OCI-LY7 (cell line): ENCODE measurements around the gene TAPBP. TPM values are rescaled to one million over a fixed set of nuclear protein-coding genes. Genes with fewer than 3 reads are reported as not detected.

ENCODE experiments used
- BruUV-seq: library from RNA; stranded (reverse); fragments of 400-500 nt; replicated peaks from 2 replicates; lab custom pipeline; 2021; lab: Mats Ljungman, UMichigan
- CTCF ChIA-PET: fragments of 300-600 bp; sonication (Branson Sonifier 250); formaldehyde crosslinking; loops from one replicate; lab custom pipeline; 2022; ENCODE audit warnings: antibody characterized with exemption; ENCODE audit not compliant: unreplicated experiment; lab: Charles Lee
- POLR2A ChIA-PET: fragments of 300-600 bp; sonication (Branson Sonifier 250); formaldehyde crosslinking; loops from one replicate; lab custom pipeline; 2022; ENCODE audit warnings: antibody characterized with exemption; lab: Charles Lee
- DNase-seq: peaks from one replicate; pipeline ENCODE4 v3.0.0-alpha.2; 2015; ENCODE audit warnings: low spot score
- H2AFZ ChIP-seq: fragments of 200-600 bp; sonication (generic), shearing (Covaris generic); 2 replicates; pipeline ENCODE4 v1.6.1; 2014; ENCODE audit warnings: mild to moderate bottlenecking, antibody characterized with exemption, low read length, moderate library complexity
- H3K27ac ChIP-seq: fragments of 200-600 bp; sonication (generic); 2 replicates; pipeline ENCODE4 v1.5.1; 2014; ENCODE audit warnings: mixed run types, low read depth, mild to moderate bottlenecking, moderate library complexity, low read length, inconsistent platforms; ENCODE audit not compliant: poor library complexity, severe bottlenecking
- H3K36me3 ChIP-seq: fragments of 200-600 bp; sonication (generic); 2 replicates; pipeline ENCODE4 v1.6.1; 2014; ENCODE audit warnings: mild to moderate bottlenecking, antibody characterized with exemption, low read length, moderate library complexity, mixed read lengths; ENCODE audit not compliant: insufficient read depth
- H3K4me1 ChIP-seq: fragments of 200-600 bp; sonication (generic); 2 replicates; pipeline ENCODE4 v1.5.1; 2014; ENCODE audit warnings: mild to moderate bottlenecking, low read length; ENCODE audit not compliant: insufficient read depth, poor library complexity, severe bottlenecking
- H3K4me2 ChIP-seq: fragments of 200-600 bp; sonication (generic); 2 replicates; pipeline ENCODE4 v1.6.1; 2014; ENCODE audit warnings: mild to moderate bottlenecking, low read length
- H3K4me3 ChIP-seq: fragments of 200-600 bp; sonication (generic); 2 replicates; pipeline ENCODE4 v1.5.1; 2014; ENCODE audit warnings: mild to moderate bottlenecking, low read depth, low read length; ENCODE audit not compliant: poor library complexity, severe bottlenecking
- H3K79me2 ChIP-seq: fragments of 200-600 bp; sonication (generic); 2 replicates; pipeline ENCODE4 v1.6.1; 2016; ENCODE audit warnings: low read depth, mild to moderate bottlenecking, low read length, moderate library complexity, mixed read lengths; ENCODE audit not compliant: insufficient read depth
- H3K9me2 ChIP-seq: fragments of 200-600 bp; sonication (generic); 2 replicates; pipeline ENCODE4 v1.6.1; 2016; ENCODE audit warnings: mild to moderate bottlenecking, low read length, mixed read lengths; ENCODE audit not compliant: insufficient read depth
- H3K9me3 ChIP-seq: fragments of 200-600 bp; sonication (generic); 2 replicates; pipeline ENCODE4 v1.6.1; 2014; ENCODE audit warnings: mild to moderate bottlenecking, mixed run types, low read length, mixed read lengths
- H4K20me1 ChIP-seq: fragments of 200-600 bp; sonication (generic); 2 replicates; pipeline ENCODE4 v1.6.1; 2014; ENCODE audit warnings: mild to moderate bottlenecking, antibody characterized with exemption, low read length, moderate library complexity, mixed read lengths; ENCODE audit not compliant: insufficient read depth
- EZH2phosphoT487 ChIP-seq: fragments of 200-600 bp; sonication (generic); IDR thresholded peaks from 2 replicates; pipeline ENCODE4 v1.6.1; 2018; ENCODE audit warnings: low read depth, borderline replicate concordance, mild to moderate bottlenecking, mixed run types, antibody characterized with exemption, low read length, moderate library complexity, mixed read lengths
- intact Hi-C: fragments of 100-400 bp; cut with micrococcal nuclease; formaldehyde crosslinking; loops from one replicate; pipeline ENCODE4 v1.10.0; 2022; ENCODE audit not compliant: unreplicated experiment
- total RNA-seq, 2 experiments: library from RNA; depleted of rRNA in 1 of 2; stranded (reverse); fragments of >200 nt in 1 of 2; shearing (Covaris generic) in 1 of 2; gene quantifications; 2 replicates each; pipeline ENCODE4 v1.2.3, GENCODE V29; 2014 to 2022
- TF ChIP-seq, protein P1 (sequence below): fragments of 200-600 bp; sonication (generic); conservative IDR thresholded peaks from 2 replicates; pipeline ENCODE4 v1.5.1; 2014; ENCODE audit warnings: mild to moderate bottlenecking, antibody characterized with exemption, low read length, moderate library complexity, mixed read lengths

Gene TAPBP
- total RNA-seq, 2 experiments from 2014 or later: 106 to 148 TPM

GRCh38 chr6:33277663-33278391, 36.1 kb downstream of the TAPBP start:
- no peaks in the 10 kb centered on the region for H3K9me3 ChIP-seq
- H2AFZ ChIP-seq: peak overlapping the region; percentile 9; the same call in 1 of the 2 replicates
- H3K9me2 ChIP-seq: no peaks in the 10 kb centered on the region
- peak overlapping the region; percentile 97 for H3K4me3 ChIP-seq
- DNase-seq: peak; percentile 75
- TF ChIP-seq, protein P1, sequence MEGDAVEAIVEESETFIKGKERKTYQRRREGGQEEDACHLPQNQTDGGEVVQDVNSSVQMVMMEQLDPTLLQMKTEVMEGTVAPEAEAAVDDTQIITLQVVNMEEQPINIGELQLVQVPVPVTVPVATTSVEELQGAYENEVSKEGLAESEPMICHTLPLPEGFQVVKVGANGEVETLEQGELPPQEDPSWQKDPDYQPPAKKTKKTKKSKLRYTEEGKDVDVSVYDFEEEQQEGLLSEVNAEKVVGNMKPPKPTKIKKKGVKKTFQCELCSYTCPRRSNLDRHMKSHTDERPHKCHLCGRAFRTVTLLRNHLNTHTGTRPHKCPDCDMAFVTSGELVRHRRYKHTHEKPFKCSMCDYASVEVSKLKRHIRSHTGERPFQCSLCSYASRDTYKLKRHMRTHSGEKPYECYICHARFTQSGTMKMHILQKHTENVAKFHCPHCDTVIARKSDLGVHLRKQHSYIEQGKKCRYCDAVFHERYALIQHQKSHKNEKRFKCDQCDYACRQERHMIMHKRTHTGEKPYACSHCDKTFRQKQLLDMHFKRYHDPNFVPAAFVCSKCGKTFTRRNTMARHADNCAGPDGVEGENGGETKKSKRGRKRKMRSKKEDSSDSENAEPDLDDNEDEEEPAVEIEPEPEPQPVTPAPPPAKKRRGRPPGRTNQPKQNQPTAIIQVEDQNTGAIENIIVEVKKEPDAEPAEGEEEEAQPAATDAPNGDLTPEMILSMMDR: no peak
- TF ChIP-seq EZH2phosphoT487: no peak
- peaks cover 58% of the 10 kb centered on the region for H3K4me1 ChIP-seq
- intact Hi-C loops: loop anchor here (1.0 to 5.0 kb wide), 4 partner anchors 21 to 149 kb away; partner anchors contain the start of gene KIFC1
- POLR2A ChIA-PET: interaction anchor here (0.6 to 3.2 kb wide), 6 partner anchors 9 to 203 kb away, joined by 3 to 19 read pairs (median 4); partner anchors contain the start of genes PFDN6, RGL2, WDR46 and ZBTB22
- peaks cover 32% of the 10 kb centered on the region for H3K79me2 ChIP-seq
- BruUV-seq: no TSS peak
- H3K27ac ChIP-seq: peak overlapping the region; percentile 93
- H3K36me3 ChIP-seq: peaks cover 92% of the 10 kb centered on the region
- CTCF ChIA-PET: interaction anchor here (2.7 kb wide), 1 partner anchor 22 kb away, joined by 12 read pairs; no protein-coding TSS in a partner anchor
- peaks cover 25% of the 10 kb centered on the region for H4K20me1 ChIP-seq
- H3K4me2 ChIP-seq: peak overlapping the region; percentile 93

GRCh38 chr6:33276864-33277662, 36.8 kb downstream of the TAPBP start, which contains the start of gene B3GALT4:
Gene B3GALT4 (plus strand): TSS chr6:33277123. CDS start chr6:33277420, 297 bp downstream.
- CTCF ChIA-PET: interaction anchor here (2.7 kb wide), 1 partner anchor 22 kb away, joined by 12 read pairs; no protein-coding TSS in a partner anchor
- intact Hi-C loops: loop anchor here (2.0 to 5.0 kb wide), 3 partner anchors 68 to 150 kb away; partner anchors contain the start of gene KIFC1
- Histone ChIP-seq H4K20me1 (peaks cover 31% of the 10 kb centered on the region), H3K4me3 (peak within 1 kb of the TSS; percentile 97), H3K79me2 (peaks cover 39% of the 10 kb centered on the region), H3K36me3 (peaks cover 92% of the 10 kb centered on the region), H2AFZ (peak within 1 kb of the TSS; percentile 9; the same call in 1 of the 2 replicates), H3K4me2 (peak within 1 kb of the TSS; percentile 93), H3K9me3 (no peaks in the 10 kb centered on the region), H3K27ac (peak within 1 kb of the TSS; percentile 93), H3K4me1 (peaks cover 58% of the 10 kb centered on the region), H3K9me2 (no peaks in the 10 kb centered on the region)
- TF ChIP-seq EZH2phosphoT487: no peak
- TF ChIP-seq, protein P1: peak; percentile 53
- peak; percentile 83 for DNase-seq
- POLR2A ChIA-PET: interaction anchor here (0.5 to 3.2 kb wide), 7 partner anchors 10 to 149 kb away, joined by 3 to 19 read pairs (median 4); partner anchors contain the start of genes CUTA, PFDN6, RING1 and WDR46
- BruUV-seq: no TSS peak
